HL-60/S4 treated with retinoic acid at 250 ng/mL for 4 days and 3 days (cell line): ENCODE measurements around the gene REM1.
"Not testable (repeated sequence)": the region's sequence is repeated elsewhere in the genome, so short reads cannot be mapped to it uniquely, and the experiment has no call there.

Experiments
- in situ Hi-C: fragments of 300-500 bp; cut with MboI; formaldehyde crosslinking; loops from 2 replicates; pipeline ENCODE4 v1.7.0; 2022; ENCODE audit warnings: low sequenced_read_pairs

Gene REM1

DNA sequence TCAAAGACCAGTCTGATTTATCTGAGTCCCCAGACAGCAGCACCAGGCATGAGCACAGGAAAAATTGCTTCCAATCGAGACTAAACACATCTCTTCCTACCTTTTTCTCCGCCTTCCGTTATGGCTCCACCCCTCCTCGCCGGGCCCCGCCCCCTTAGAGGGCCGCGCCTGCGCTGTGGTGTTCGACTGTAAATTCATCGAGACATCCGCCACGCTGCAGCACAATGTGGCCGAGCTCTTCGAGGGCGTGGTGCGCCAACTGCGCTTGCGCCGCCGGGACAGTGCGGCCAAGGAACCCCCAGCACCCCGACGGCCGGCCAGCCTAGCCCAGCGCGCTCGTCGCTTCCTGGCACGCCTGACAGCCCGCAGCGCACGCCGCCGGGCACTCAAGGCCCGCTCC, 8.9 kb downstream of the REM1 start:
- in situ Hi-C loops = loop anchor here (10.0 kb wide), 1 partner anchor 61 kb away; a partner anchor contains a TSS

GRCh38 chr20:31485450-31486339, 10.6 kb downstream of the REM1 start:
- in situ Hi-C loops = loop anchor here (10.0 kb wide), 1 partner anchor 59 kb away; a partner anchor contains a TSS

- in situ Hi-C loops = loop anchor here (10.0 kb wide), 1 partner anchor 57 kb away; a partner anchor contains a TSS
Observed at GRCh38 chr20:31488115-31488514, 13.0 kb downstream of the REM1 start.

DNA sequence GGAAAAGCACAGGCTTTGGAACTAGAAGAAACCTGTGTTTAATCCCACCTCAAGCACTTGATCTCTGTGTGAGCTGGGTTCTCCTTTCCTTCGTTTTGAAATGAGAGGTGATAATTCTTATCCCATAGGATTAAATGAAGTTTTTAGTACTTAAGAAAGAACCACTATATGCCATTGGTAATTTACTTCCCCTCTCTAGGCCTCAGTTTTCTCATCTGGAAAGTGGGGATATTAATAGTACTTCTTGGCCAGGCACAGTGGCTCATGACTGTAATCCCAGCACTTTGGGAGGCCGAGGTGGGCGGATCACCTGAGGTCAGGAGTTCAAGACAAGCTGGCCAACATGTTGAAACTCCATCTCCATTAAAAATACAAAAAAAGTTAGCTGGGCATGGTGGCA, 14.1 kb downstream of the REM1 start:
- in situ Hi-C loops = loop anchor here (10.0 kb wide), 1 partner anchor 56 kb away; a partner anchor contains a TSS

DNA sequence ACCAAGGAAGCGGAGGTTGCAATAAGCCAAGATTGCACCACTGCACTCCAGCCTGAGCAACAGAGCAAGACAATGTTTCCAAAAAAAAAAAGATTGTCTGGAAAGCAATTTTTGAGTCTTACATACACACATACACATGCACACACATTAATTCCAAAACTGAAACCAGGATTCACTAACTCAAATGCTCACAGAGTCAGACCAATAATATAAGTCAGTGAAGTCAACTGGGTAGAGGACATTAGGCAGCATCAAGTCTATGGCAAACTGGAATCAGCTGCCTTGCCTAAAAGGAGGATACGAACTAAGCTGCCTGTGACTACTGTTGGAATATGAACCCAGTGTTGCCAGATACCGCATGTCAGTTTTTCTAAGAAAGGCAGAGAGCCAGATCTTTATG, 15.7 kb downstream of the REM1 start:
- in situ Hi-C loops = no loop called here

- in situ Hi-C loops = no loop called here
Observed at GRCh38 chr20:31494131-31494530, 19.0 kb downstream of the REM1 start.

DNA sequence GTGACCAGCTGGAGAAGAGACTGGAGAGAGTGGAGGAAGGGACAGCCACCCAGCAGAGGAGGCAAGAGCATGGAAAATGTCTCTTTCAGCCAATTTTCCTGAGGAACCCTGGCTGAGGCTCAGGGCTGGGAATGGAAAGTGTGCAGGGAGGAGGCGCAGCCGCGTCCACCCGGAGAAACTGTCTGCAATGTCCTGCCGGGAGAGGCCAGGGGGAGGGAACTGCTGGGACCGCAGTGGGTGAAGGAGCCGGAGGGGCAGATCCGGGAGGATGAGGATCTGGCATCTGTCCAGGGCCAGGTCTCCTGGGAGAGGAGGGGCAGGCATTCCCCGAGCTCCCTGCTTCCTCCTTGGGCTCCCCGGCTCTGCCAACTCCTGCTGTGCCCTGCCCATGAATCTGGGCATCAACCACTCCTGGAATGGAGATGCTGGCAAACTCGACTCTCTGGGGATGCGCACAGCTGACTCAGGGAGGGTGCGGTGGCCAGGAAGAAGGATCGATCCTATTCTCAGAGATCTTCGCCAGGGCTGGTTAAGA, 21.7 kb downstream of the REM1 start:
- in situ Hi-C loops = no loop called here

DNA sequence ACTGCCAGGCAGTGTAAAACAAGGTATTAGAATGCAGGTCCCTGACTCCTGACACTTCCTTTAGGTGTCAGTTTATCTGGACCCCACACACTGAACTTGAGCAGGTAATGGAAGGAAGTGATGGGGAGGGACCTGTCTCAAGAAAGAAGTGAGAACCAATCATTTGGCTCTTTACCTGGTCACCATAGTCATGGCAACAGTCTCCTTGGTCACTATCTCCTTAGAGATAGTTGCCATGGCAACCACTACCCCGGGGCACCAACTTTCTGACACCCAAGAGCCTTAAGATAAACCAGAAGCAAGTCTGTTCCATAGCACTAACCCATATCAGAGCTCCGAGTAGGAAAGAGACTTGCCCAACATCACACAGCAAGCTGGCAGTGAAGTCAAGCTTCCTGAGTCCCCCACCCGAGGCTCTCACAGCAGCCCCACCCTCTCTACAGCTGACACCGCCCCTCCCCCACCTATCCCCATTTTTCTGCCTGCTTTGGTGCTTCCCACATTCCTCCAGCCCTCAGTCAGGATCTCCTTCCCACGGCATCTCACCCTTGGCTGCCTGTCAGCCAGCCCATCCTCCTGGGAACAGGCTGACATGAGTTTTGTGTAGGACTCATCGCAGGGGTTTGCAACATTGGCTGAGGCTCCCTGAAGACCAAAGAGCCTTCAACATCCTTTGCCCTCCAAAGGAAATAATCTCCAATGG, 22.9 kb downstream of the REM1 start:
- in situ Hi-C loops = no loop called here

DNA sequence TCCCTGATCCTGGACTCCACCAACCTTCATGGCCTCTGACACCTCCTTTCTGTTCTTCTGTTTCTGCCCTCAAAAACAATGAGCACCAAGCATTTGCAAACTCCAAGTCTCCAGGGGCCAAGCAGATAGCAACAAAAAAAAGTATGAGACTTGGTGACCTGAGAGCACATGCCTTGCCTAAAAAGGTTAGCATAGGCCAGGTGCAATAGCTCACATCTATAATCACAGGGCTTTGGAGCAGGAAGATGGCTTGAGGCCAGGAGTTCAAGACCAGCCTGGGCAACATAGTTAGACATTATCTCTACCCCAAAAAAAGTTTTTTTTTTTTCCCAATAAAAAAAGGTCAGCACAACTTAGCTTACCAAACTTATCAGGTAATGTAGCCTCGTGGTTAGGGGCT, 25.4 kb downstream of the REM1 start:
- in situ Hi-C loops = no loop called here

DNA sequence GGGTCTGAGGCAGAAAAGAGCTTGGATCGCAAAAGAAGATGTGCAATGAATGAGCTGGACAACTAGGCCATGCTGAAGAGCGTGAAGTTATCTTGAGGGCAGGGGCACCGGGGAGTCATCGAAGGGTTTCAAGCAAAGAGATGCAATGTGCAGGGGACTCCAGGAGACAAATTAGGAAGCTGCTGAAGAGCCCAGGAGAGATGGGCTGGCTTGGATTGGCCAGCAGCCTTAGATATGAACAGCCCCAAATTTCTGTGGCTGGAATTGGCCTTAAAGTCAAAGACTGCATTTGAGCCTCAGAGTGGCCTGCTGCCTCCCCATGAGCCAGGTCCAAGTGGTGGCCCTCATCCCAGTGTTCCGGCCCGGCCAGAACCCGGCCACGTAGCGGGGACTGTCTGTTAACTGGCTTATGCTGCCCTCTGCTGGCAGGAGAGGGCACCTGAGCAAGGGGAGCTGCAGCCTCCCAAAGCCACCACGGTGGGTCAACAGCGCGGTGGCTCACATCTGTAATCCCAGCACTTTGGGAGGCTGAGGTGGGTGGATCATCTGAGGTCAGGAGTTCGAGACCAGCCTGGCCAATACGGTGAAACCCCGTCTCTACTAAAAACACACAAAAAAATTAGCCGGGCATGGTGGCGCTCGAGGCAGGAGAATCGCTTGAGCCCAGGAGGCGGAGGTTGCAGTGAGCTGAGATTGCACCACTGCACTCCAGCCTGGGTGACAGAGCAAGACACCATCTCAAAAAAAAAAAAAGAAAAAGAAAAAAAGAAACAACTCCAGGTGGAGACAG, 28.0 kb downstream of the REM1 start:
- in situ Hi-C loops = not testable (repeated sequence)

- in situ Hi-C loops = no loop called here
Observed at GRCh38 chr20:31505903-31506302, 30.8 kb downstream of the REM1 start.

GRCh38 chr20:31508517-31509244, 33.6 kb downstream of the REM1 start:
- in situ Hi-C loops = no loop called here

- in situ Hi-C loops = no loop called here
Observed at GRCh38 chr20:31514154-31515071, 39.3 kb downstream of the REM1 start, which contains the start of gene HM13. Gene HM13 (plus strand): TSS chr20:31514442. CDS start chr20:31514552, 110 bp downstream.

GRCh38 chr20:31515072-31515774, 40.1 kb downstream of the REM1 start:
- in situ Hi-C loops = no loop called here

DNA sequence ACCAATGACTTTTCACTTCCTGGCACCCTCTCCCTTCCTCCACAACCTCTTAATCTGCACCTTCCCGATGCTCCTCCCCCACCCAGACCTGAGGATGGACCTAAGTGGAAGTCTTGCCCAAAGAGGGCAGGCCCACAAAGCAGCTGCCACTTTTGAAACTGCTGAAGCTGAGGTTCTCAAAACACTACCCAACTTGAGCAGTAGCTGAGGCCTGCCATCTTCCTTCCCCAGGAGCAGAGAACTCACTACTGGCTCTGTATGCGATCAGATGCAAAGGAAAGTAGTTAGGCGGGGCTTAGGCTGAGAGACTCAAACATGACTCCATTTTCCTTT, 40.7 kb downstream of the REM1 start:
- in situ Hi-C loops = no loop called here

DNA sequence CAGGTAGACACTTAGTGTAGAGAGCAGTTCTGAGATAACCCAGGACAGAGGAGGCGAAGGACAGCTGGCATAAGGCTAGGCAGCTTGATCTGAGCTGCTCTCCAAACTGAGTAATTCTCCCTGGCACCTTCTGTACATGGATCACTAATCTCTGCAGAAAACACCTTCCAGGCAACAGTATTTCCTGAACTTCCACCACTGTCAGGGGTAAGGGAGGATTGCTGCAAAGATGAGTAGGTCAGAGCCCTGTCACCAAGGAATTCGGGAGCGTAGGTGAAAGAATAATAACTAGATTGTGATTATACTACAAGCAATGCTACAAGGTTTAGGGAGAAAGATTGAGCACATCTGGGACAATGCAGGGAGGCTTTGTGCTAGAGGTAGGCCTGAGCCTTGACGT, 41.1 kb downstream of the REM1 start:
- in situ Hi-C loops = no loop called here

DNA sequence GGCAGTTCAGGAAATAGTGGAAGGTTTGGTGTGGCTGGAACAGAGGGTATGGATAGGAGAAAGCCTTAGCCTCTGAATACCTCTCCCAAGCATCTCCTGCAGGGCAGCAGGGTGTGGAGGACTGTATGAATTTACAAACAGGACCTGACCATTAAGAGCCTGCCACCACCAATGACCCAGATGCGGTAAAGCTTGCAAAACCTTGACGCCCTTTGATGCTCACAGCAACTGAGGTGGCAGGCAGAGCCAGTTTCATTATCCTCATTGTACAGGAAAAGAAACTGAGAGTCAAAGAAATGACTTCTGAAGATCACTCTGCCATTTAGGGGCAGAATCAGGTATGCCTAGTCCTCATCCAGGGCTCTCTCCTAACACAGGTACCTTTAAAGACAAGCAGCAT, 41.6 kb downstream of the REM1 start:
- in situ Hi-C loops = no loop called here

DNA sequence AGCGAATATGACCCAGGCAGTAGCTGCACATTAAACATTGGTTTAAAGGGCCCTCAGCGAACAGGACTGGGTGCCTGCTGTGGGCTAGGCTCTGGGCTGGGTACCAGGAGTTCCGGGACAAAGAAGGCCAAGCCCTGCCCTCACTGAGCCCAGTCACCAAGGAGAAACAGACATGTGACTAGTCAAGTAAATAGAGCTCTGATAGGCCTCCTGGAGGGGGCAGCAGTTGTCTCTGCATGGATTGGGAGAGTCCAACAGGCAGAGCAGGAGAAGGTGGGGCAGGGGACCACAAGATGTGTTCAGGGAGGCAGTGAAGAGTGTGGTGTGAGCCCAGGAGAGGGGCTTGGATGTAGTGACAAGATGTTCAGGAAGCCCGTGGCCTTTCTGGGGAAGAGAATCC, 42.3 kb downstream of the REM1 start:
- in situ Hi-C loops = no loop called here

DNA sequence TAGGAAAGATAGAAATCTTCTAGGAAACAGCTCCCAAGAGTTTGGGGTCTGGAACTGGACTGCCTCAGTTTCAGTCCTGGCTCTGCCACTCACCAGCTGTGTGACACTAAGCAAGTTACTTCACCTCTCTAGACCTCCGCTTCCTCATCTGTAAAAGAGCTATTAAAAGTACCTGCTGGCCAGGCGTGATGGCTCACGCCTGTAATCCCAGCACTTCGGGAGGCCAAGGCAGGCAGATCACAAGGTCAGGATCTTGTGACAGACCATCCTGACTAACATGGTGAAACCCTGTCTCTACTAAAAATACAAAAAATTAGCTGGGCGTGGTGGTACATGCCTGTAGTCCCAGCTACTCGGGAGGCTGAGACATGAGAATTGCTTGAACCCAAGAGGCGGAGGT, 46.2 kb downstream of the REM1 start:
- in situ Hi-C loops = not testable (repeated sequence)
